Naive thymus-derived CD8-positive, alpha-beta T cell (primary cell): ENCODE results near the gene CDCA5. TPM values are rescaled to one million over a fixed set of nuclear protein-coding genes. Genes with fewer than 3 reads are reported as not detected.

ENCODE experiments used
- ATAC-seq, 2 donors: fragments of 150-1000 bp; cut with Tn5 transposase in 1 of 2; sonication (Bioruptor Pico), chemical (Tn5 transposase) in 1 of 2; 1 replicate in 1 of 2; 2 replicates in 1 of 2; pipeline ENCODE4 v1.10.0; 2021; ENCODE audit warnings: mild to moderate bottlenecking in 2 of 2, moderate library complexity in 2 of 2
- POLR2A ChIA-PET: fragments of 350-600 bp; sonication (Branson Sonifier 250); formaldehyde crosslinking; loops from one replicate; lab custom pipeline; 2021; ENCODE audit warnings: antibody characterized with exemption; lab: Charles Lee
- DNase-seq, 10 donors: peaks; one replicate each; pipeline versions ENCODE4 v3.0.0 to v3.0.0-alpha.2; 2020 to 2022
- H3K27ac Mint-ChIP-seq, 10 donors: one replicate each; pipeline ENCODE4 v1.8.0; 2020 to 2022; ENCODE audit warnings: mild to moderate bottlenecking in 10 of 10, mixed read lengths in 10 of 10, moderate library complexity in 4 of 10, inconsistent platforms in 1 of 10
- H3K27me3 Mint-ChIP-seq, 5 donors: one replicate each; pipeline ENCODE4 v1.8.0; 2021 to 2022; ENCODE audit warnings: mixed read lengths in 5 of 5
- H3K36me3 Mint-ChIP-seq, 3 donors: one replicate each; pipeline ENCODE4 v1.8.0; 2020 to 2022; ENCODE audit warnings: mixed read lengths in 3 of 3, mild to moderate bottlenecking in 2 of 3, inconsistent platforms in 1 of 3
- H3K4me1 Mint-ChIP-seq, 4 donors: one replicate each; pipeline ENCODE4 v1.8.0; 2021 to 2022; ENCODE audit warnings: mixed read lengths in 4 of 4
- H3K4me3 Mint-ChIP-seq, 10 donors: one replicate each; pipeline ENCODE4 v1.8.0; 2020 to 2022; ENCODE audit warnings: mild to moderate bottlenecking in 10 of 10, mixed read lengths in 10 of 10, moderate library complexity in 6 of 10, inconsistent platforms in 1 of 10
- H3K9me3 Mint-ChIP-seq, 9 donors: one replicate each; pipeline ENCODE4 v1.8.0; 2020 to 2022; ENCODE audit warnings: mixed read lengths in 9 of 9, mild to moderate bottlenecking in 3 of 9, inconsistent platforms in 1 of 9, moderate library complexity in 1 of 9
- microRNA-seq: library from miRNA; unstranded; fragments of <30 nt; microRNA quantifications from one replicate; pipeline ENCODE4 v1.2.0, GENCODE V29; 2022; ENCODE audit warnings: borderline microRNAs expressed
- polyA plus RNA-seq, 3 donors: library from polyadenylated mRNA; unstranded; fragments of 300-500 nt; fragmentation: Illumina TruSeq; gene quantifications; one replicate each; pipeline ENCODE4 v1.2.3, GENCODE V29; 2021
- total RNA-seq, 8 experiments: library from RNA in 2 of 8; stranded (reverse) in 2 of 8; gene quantifications; one replicate each; pipeline ENCODE4 v1.2.3 and lab custom pipeline; 2021 to 2026

CDCA5 gene
- total and polyA plus RNA-seq, 5 experiments from 2014 or later, result 0.22 to 1.0 (median 0.60) TPM

- no peak for ATAC-seq
- Mint-ChIP-seq H3K9me3 (no peaks in the 10 kb centered on the region), H3K4me1 (peaks cover 11 to 47% (median 38%) of the 10 kb centered on the region in 4 donors), H3K4me3 (peak overlapping the region in 1 of 10 donors; percentile 45), H3K27me3 (no peaks in the 10 kb centered on the region), H3K27ac (peak overlapping the region in 1 of 10 donors; percentile 51), H3K36me3 (peaks cover 0 to 6% (median 3%) of the 10 kb centered on the region in 3 donors)
- DNase-seq, result no peak
- POLR2A ChIA-PET, result no interaction called here
Measured at GRCh38 chr11:65045061-65045460, 38.8 kb downstream of the CDCA5 start.

GRCh38 chr11:65043881-65044501, 39.8 kb downstream of the CDCA5 start:
- peak overlapping the region in 4 of 10 donors; percentile 47 to 80 (median 54) for H3K27ac Mint-ChIP-seq
- H3K27me3 Mint-ChIP-seq, result no peaks in the 10 kb centered on the region
- POLR2A ChIA-PET, result no interaction called here
- no peak for DNase-seq
- H3K4me3 Mint-ChIP-seq, result peak overlapping the region in 3 of 10 donors; percentile 10 to 45 (median 38)
- no peaks in the 10 kb centered on the region for H3K9me3 Mint-ChIP-seq
- peaks cover 0 to 6% (median 3%) of the 10 kb centered on the region in 3 donors for H3K36me3 Mint-ChIP-seq
- no peak for ATAC-seq
- H3K4me1 Mint-ChIP-seq, result peaks cover 11 to 47% (median 40%) of the 10 kb centered on the region in 4 donors

DNA sequence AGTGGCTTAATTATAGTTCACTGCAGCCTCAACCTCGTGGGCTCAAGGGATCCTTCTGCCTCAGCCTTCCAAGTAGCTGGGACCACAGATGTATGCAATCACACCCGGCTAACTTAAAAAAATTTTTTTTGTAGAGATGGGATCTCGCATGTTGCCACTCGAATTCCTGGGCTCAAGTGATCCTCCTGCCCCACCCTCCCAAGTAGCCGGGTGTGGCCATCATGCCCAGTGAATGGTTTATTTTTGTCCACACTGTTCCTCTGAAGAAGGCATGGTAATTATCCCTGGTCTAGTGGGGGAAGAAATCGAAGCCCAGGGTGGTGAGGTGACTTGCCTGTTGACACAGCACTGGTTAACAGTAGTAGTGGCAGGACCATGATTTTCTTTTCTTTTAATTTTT, 40.9 kb downstream of the CDCA5 start:
- Mint-ChIP-seq H3K4me3 (peak overlapping the region; percentile 18 to 91 (median 86)), H3K27ac (no peak overlapping the region), H3K27me3 (no peaks in the 10 kb centered on the region), H3K4me1 (peaks cover 9 to 44% (median 35%) of the 10 kb centered on the region in 4 donors), H3K36me3 (peaks cover 0 to 6% (median 3%) of the 10 kb centered on the region in 3 donors), H3K9me3 (no peaks in the 10 kb centered on the region)
- POLR2A ChIA-PET, result interaction anchor here (0.8 to 1.9 kb wide), 2 partner anchors 15 to 53 kb away, joined by 5 read pairs; partner anchors contain the start of gene VPS51
- no peak for ATAC-seq
- no peak for DNase-seq

DNA sequence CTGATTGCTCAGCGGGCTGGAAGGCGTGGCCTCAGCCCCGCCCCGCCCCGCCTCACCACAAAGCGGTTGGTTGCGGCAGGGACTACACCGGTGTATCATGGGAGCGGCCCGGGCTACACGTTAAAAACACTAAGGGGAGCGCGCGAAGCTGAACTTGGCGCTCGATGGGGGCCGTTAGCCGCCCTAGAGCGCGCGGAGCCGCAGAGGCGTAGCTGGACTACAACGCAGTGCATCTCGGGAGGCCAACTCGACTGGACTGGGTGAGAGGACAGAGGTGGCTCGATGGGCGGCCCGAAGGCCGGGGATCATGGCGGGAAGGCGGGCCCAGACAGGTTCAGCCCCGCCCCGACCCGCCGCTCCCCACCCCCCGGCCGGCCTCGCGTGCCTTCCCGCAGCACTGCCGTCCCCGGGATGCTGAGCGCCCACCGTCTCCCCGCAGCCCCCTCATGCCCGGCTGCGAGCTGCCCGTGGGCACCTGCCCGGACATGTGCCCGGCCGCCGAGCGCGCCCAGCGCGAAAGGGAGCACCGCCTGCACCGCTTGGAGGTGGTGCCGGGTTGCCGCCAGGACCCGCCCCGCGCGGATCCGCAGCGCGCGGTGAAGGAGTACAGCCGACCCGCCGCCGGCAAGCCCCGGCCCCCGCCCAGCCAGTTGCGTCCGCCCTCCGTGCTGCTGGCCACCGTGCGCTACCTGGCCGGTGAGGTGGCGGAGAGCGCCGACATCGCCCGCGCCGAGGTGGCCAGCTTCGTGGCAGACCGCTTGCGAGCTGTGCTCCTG, 42.8 kb downstream of the CDCA5 start, which contains the start of gene SAC3D1:
Gene SAC3D1 (plus strand): TSS at position 364 of the 776 bp plus-strand sequence. CDS start 83 bp downstream, at position 447.
- POLR2A ChIA-PET, result interaction anchor here (0.5 to 2.8 kb wide), 17 partner anchors 8 to 529 kb away, joined by 3 to 12 read pairs (median 4); partner anchors contain the start of genes ARL2, CDCA5, FAU and MAJIN
- Mint-ChIP-seq H3K9me3 (no peaks in the 10 kb centered on the region), H3K27ac (peak within 1 kb of the TSS; percentile 78 to 95 (median 92)), H3K36me3 (peaks cover 0 to 16% (median 3%) of the 10 kb centered on the region in 3 donors), H3K27me3 (no peaks in the 10 kb centered on the region), H3K4me3 (peak within 1 kb of the TSS; percentile 90 to 96 (median 93)), H3K4me1 (peaks cover 5 to 27% (median 19%) of the 10 kb centered on the region in 4 donors)
- ATAC-seq, result peak; percentile 91 to 92
- peak; percentile 75 to 92 (median 85) for DNase-seq

- H3K27me3 Mint-ChIP-seq, result no peaks in the 10 kb centered on the region
- peak overlapping the region; percentile 90 to 96 (median 93) for H3K4me3 Mint-ChIP-seq
- ATAC-seq (no peak), DNase-seq (no peak)
- peak overlapping the region; percentile 78 to 95 (median 92) for H3K27ac Mint-ChIP-seq
- no peaks in the 10 kb centered on the region for H3K9me3 Mint-ChIP-seq
- peaks cover 5 to 25% (median 18%) of the 10 kb centered on the region in 4 donors for H3K4me1 Mint-ChIP-seq
- POLR2A ChIA-PET, result interaction anchor here (0.5 to 2.8 kb wide), 15 partner anchors 9 to 530 kb away, joined by 3 to 12 read pairs (median 4); partner anchors contain the start of genes ARL2, CDCA5, FAU and MAJIN
- peaks cover 0 to 18% (median 3%) of the 10 kb centered on the region in 3 donors for H3K36me3 Mint-ChIP-seq
Measured at GRCh38 chr11:65040520-65040846, 43.4 kb downstream of the CDCA5 start.

DNA sequence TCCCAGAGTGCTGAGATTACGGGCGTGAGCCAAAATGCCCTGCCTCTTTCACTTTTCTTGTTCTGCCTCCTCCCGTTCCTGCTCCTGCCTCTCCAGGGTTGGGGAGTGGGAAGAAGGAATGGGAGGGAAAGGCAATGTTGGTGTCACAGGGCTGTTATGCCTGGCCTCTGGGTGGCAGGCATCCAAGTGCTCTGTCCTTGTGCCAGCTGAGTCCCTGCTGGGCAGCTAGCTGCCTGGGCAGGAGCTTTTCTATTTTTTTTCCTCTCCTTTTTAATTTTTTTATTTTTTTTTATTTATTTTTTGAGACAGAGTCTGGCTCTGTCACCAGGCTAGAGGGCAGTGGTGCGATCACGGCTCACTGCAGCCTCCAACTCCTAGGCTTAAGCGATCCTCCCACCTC, 46.9 kb downstream of the CDCA5 start:
- Mint-ChIP-seq H3K4me1 (peaks cover 0 to 15% (median 4%) of the 10 kb centered on the region in 4 donors), H3K27me3 (no peaks in the 10 kb centered on the region), H3K4me3 (peak overlapping the region in 1 of 10 donors; percentile 30), H3K36me3 (peaks cover 0 to 22% (median 0%) of the 10 kb centered on the region in 3 donors), H3K9me3 (no peaks in the 10 kb centered on the region), H3K27ac (no peak overlapping the region)
- no peak for DNase-seq
- POLR2A ChIA-PET, result no interaction called here
- no peak for ATAC-seq

GRCh38 chr11:65035579-65035978, 48.3 kb downstream of the CDCA5 start:
- POLR2A ChIA-PET, result no interaction called here
- ATAC-seq (no peak), DNase-seq (no peak)
- H3K4me1 Mint-ChIP-seq, result peaks cover 0 to 9% (median 2%) of the 10 kb centered on the region in 4 donors
- peaks cover 0 to 26% (median 0%) of the 10 kb centered on the region in 3 donors for H3K36me3 Mint-ChIP-seq
- no peak overlapping the region for H3K4me3 Mint-ChIP-seq
- no peaks in the 10 kb centered on the region for H3K27me3 Mint-ChIP-seq
- H3K9me3 Mint-ChIP-seq, result no peaks in the 10 kb centered on the region
- H3K27ac Mint-ChIP-seq, result no peak overlapping the region

DNA sequence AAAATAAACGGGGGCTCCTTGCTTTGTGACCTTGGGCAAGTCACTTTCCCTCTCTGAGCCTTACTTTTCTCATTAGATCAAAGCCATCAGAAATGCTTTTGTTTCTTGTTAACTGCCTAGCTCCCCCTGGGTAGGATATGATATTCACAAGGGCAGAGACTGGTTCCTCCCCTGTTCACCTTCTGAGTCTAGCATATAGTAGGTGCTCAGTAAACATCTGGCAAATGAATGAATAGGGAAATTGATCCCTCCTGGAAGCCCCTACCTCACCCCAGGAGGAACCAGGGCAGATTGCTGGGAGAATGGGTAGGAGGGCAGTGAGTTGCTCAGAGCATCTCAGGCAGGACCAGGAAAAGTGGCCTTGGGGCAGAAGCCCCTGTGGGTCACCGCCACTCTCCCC, 49.4 kb downstream of the CDCA5 start:
- H3K9me3 Mint-ChIP-seq, result no peaks in the 10 kb centered on the region
- POLR2A ChIA-PET, result no interaction called here
- no peaks in the 10 kb centered on the region for H3K27me3 Mint-ChIP-seq
- H3K4me3 Mint-ChIP-seq, result no peak overlapping the region
- H3K4me1 Mint-ChIP-seq, result peaks cover 0 to 5% (median under 1%) of the 10 kb centered on the region in 4 donors
- DNase-seq, result no peak
- no peak for ATAC-seq
- H3K27ac Mint-ChIP-seq, result no peak overlapping the region
- H3K36me3 Mint-ChIP-seq, result peaks cover 0 to 26% (median 0%) of the 10 kb centered on the region in 3 donors

- DNase-seq (no peak), ATAC-seq (no peak)
- Mint-ChIP-seq H3K4me3 (no peak overlapping the region), H3K27ac (no peak overlapping the region), H3K36me3 (peaks cover 0 to 23% (median 0%) of the 10 kb centered on the region in 3 donors), H3K27me3 (no peaks in the 10 kb centered on the region), H3K4me1 (peaks cover 3 to 19% (median 14%) of the 10 kb centered on the region in 4 donors), H3K9me3 (no peaks in the 10 kb centered on the region)
- POLR2A ChIA-PET, result interaction anchor here (0.5 to 1.2 kb wide), 2 partner anchors 64 to 75 kb away, joined by 3 to 4 read pairs; partner anchors contain the start of gene VPS51
Measured at GRCh38 chr11:65032216-65032615, 51.6 kb downstream of the CDCA5 start.

Small RNA genes within 50 kb of the gene (microRNA-seq; reads per million reads assigned to microRNA genes)
- not detected for gene MIR6751

Other genes with a start within 250 kb of the CDCA5 start
- gene CDC42BPG, start 239.4 kb downstream of the CDCA5 start, total RNA-seq, result 10 to 100 TPM in 1 of 2 experiments, 1 to 10 TPM in 1; 9.0 to 10.3 TPM
- gene CDC42BPG, start 239.4 kb downstream of the CDCA5 start, polyA plus RNA-seq, result under 1 TPM; 0.09 to 0.38 (median 0.13) TPM
- gene EHD1, start 205.4 kb downstream of the CDCA5 start, total RNA-seq, result 100 to 1,000 TPM; 217 to 226 TPM
- 100 to 1,000 TPM; 137 to 164 (median 154) TPM for gene EHD1, start 205.4 kb downstream of the CDCA5 start, polyA plus RNA-seq
- gene ATG2A, start 166.8 kb downstream of the CDCA5 start, total RNA-seq, result 10 to 100 TPM; 39.5 to 41.4 TPM
- gene ATG2A, start 166.8 kb downstream of the CDCA5 start, polyA plus RNA-seq, result 1 to 10 TPM; 3.4 to 4.2 (median 3.6) TPM
- 10 to 100 TPM; 13.4 to 16.0 TPM for gene PPP2R5B, start 159.4 kb downstream of the CDCA5 start, total RNA-seq
- 1 to 10 TPM; 4.7 to 6.6 (median 5.3) TPM for gene PPP2R5B, start 159.4 kb downstream of the CDCA5 start, polyA plus RNA-seq
- under 1 TPM; 0.55 to 0.69 TPM for gene GPHA2, start 148.1 kb downstream of the CDCA5 start, total RNA-seq
- gene GPHA2, start 148.1 kb downstream of the CDCA5 start, polyA plus RNA-seq, result not detected
- 1 to 10 TPM; 1.9 to 2.4 TPM for gene MAJIN, start 111.9 kb downstream of the CDCA5 start, total RNA-seq
- under 1 TPM in 2 of 3 donors, not detected in 1; 0.48 to 0.84 TPM for gene MAJIN, start 111.9 kb downstream of the CDCA5 start, polyA plus RNA-seq
- gene BATF2, start 87.1 kb downstream of the CDCA5 start, total RNA-seq, result not detected
- not detected for gene BATF2, start 87.1 kb downstream of the CDCA5 start, polyA plus RNA-seq
- 10 to 100 TPM; 37.0 to 38.4 TPM for gene ARL2, start 69.9 kb downstream of the CDCA5 start, total RNA-seq
- 100 to 1,000 TPM; 108 to 135 (median 122) TPM for gene ARL2, start 69.9 kb downstream of the CDCA5 start, polyA plus RNA-seq
- gene SNX15, start 56.6 kb downstream of the CDCA5 start, total RNA-seq, result 10 to 100 TPM; 27.3 to 29.6 TPM
- gene SNX15, start 56.6 kb downstream of the CDCA5 start, polyA plus RNA-seq, result 10 to 100 TPM; 10.5 to 11.9 (median 11.9) TPM
- gene SAC3D1, start 42.8 kb downstream of the CDCA5 start, total RNA-seq, result 1 to 10 TPM; 6.7 to 9.4 TPM
- gene SAC3D1, start 42.8 kb downstream of the CDCA5 start, polyA plus RNA-seq, result 10 to 100 TPM in 2 of 3 donors, 1 to 10 TPM in 1; 6.7 to 13.9 (median 10.7) TPM
- 10 to 100 TPM; 30.1 to 33.9 TPM for gene NAALADL1, start 25.5 kb downstream of the CDCA5 start, total RNA-seq
- gene NAALADL1, start 25.5 kb downstream of the CDCA5 start, polyA plus RNA-seq, result 10 to 100 TPM; 14.0 to 22.2 (median 14.3) TPM
- gene ZFPL1, start 182 bp upstream of the CDCA5 start, total RNA-seq, result 10 to 100 TPM; 49.4 to 50.5 TPM
- gene ZFPL1, start 182 bp upstream of the CDCA5 start, polyA plus RNA-seq, result 10 to 100 TPM; 21.5 to 33.1 (median 24.9) TPM
- 100 to 1,000 TPM; 258 to 274 TPM for gene VPS51, start 12.2 kb upstream of the CDCA5 start, total RNA-seq
- gene VPS51, start 12.2 kb upstream of the CDCA5 start, polyA plus RNA-seq, result 100 to 1,000 TPM in 2 of 3 donors, 10 to 100 TPM in 1; 70.2 to 111 (median 106) TPM
- 10 to 100 TPM; 29.0 to 29.2 TPM for gene TM7SF2, start 27.8 kb upstream of the CDCA5 start, total RNA-seq
- 10 to 100 TPM; 17.4 to 22.6 (median 21.2) TPM for gene TM7SF2, start 27.8 kb upstream of the CDCA5 start, polyA plus RNA-seq
- 10 to 100 TPM; 16.6 to 17.9 TPM for gene ZNHIT2, start 33.7 kb upstream of the CDCA5 start, total RNA-seq
- gene ZNHIT2, start 33.7 kb upstream of the CDCA5 start, polyA plus RNA-seq, result 10 to 100 TPM; 24.3 to 33.1 (median 29.8) TPM
- 1,000 to 10,000 TPM; 1,487 to 1,501 TPM for gene FAU, start 38.1 kb upstream of the CDCA5 start, total RNA-seq
- 1,000 to 10,000 TPM; 1,097 to 1,366 (median 1,350) TPM for gene FAU, start 38.1 kb upstream of the CDCA5 start, polyA plus RNA-seq
- gene MRPL49, start 38.3 kb upstream of the CDCA5 start, total RNA-seq, result 10 to 100 TPM; 76.0 to 76.2 TPM
- gene MRPL49, start 38.3 kb upstream of the CDCA5 start, polyA plus RNA-seq, result 10 to 100 TPM; 78.9 to 96.9 (median 90.1) TPM
- gene SYVN1, start 50.5 kb upstream of the CDCA5 start, total RNA-seq, result 10 to 100 TPM; 61.9 to 65.2 TPM
- gene SYVN1, start 50.5 kb upstream of the CDCA5 start, polyA plus RNA-seq, result 10 to 100 TPM in 1 of 3 donors, 1 to 10 TPM in 2; 7.9 to 10.6 (median 8.2) TPM
- gene SPDYC, start 86.2 kb upstream of the CDCA5 start, total RNA-seq, result not detected
- gene SPDYC, start 86.2 kb upstream of the CDCA5 start, polyA plus RNA-seq, result not detected
- 100 to 1,000 TPM in 1 of 2 experiments, 10 to 100 TPM in 1; 99.5 to 106 TPM for gene CAPN1, start 97.9 kb upstream of the CDCA5 start, total RNA-seq
- 10 to 100 TPM; 75.6 to 79.2 (median 78.9) TPM for gene CAPN1, start 97.9 kb upstream of the CDCA5 start, polyA plus RNA-seq
- 10 to 100 TPM; 24.5 to 24.7 TPM for gene POLA2, start 177.9 kb upstream of the CDCA5 start, total RNA-seq
- gene POLA2, start 177.9 kb upstream of the CDCA5 start, polyA plus RNA-seq, result 10 to 100 TPM in 2 of 3 donors, 1 to 10 TPM in 1; 9.7 to 13.5 (median 10.9) TPM
- 1 to 10 TPM in 1 of 2 experiments, not detected in 1; 1.4 TPM for gene CDC42EP2, start 230.8 kb upstream of the CDCA5 start, total RNA-seq
- gene CDC42EP2, start 230.8 kb upstream of the CDCA5 start, polyA plus RNA-seq, result not detected
- 100 to 1,000 TPM in 1 of 2 experiments, 10 to 100 TPM in 1; 96.5 to 100 TPM for gene DPF2, start 249.8 kb upstream of the CDCA5 start, total RNA-seq
- gene DPF2, start 249.8 kb upstream of the CDCA5 start, polyA plus RNA-seq, result 10 to 100 TPM; 48.3 to 64.9 (median 51.3) TPM